GM10847 (cell line): ENCODE data around the gene NR4A3.

ENCODE experiments used
- POLR2A ChIP-seq: IDR thresholded peaks from 2 replicates; pipeline ENCODE4 v1.6.1; 2011; ENCODE audit not compliant: insufficient read length; ENCODE audit errors: extremely low read depth

The NR4A3 gene

DNA sequence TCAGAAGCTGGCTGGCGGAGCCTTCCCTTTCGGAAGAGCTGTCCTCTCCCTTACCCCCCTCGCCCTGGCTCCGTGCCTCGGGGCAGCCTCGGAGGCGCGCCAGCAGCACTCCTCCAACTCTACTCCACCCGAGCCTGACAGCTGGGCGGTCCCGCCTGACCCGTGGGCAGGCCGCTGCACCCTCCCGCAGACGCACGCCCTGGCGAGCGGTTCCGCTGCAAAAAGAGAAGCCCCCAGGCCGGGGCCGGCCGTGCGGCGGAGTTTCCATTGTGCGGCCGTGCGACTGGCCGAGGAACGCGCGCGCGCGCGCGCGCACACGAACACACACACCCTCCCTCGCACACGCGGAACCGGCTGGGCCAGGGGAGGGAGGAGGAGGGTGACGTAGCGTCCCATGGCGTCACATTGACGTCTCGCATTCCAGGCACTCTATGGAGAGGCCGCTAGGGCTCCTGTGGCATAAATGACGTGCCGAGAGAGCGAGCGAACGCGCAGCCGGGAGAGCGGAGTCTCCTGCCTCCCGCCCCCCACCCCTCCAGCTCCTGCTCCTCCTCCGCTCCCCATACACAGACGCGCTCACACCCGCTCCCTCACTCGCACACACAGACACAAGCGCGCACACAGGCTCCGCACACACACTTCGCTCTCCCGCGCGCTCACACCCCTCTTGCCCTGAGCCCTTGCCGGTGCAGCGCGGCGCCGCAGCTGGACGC lies at the start of gene NR4A3:
NR4A3 (plus strand) TSS at position 490 of the 713 bp plus-strand sequence. CDS start 6,158 bp downstream, outside the sequence.
- peak; percentile 71 for TF ChIP-seq POLR2A

- no peak for TF ChIP-seq POLR2A
Observed at GRCh38 chr9:99773468-99774138, 48.1 kb upstream of the NR4A3 start.

- TF ChIP-seq POLR2A, result no peak
Observed at GRCh38 chr9:99778308-99778707, 43.4 kb upstream of the NR4A3 start.

DNA sequence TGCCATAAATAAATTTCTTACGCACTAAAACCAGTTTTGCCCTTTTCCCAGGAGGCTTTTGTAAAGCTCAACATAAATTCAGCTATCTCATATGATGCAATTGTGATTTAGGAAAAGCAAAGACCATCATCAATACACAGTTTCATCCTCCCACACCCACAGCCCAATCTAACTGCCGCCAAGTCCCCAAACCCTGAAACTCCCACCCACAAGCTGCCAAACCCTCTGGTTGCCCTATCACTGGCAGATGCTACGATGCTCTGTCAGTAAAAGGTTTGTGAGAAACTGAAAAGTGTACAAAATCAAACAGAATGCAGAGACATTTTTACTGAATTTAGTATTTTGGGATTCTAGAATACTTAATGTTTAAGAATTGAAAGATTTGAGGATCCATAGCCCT lies 42.8 kb upstream of the NR4A3 start:
- TF ChIP-seq POLR2A, result no peak

DNA sequence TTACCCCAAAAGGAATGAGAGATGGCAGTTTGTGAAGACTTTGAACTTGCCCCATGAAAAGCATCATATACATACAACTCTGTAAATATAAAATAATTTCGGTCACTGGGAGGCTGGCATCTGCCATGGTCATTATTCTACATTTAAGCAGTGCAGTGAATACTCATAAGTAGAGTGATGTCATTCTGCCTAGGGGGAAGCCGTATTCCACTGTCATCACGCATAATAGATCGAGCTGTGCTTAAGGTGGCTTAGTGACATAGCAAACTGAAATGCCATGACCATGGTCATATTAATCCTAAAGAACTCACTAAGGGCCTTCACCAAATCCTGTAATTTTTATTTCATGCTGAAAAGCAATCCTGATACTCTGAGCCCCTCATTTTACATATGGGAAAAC lies 42.4 kb upstream of the NR4A3 start:
- no peak for TF ChIP-seq POLR2A

DNA sequence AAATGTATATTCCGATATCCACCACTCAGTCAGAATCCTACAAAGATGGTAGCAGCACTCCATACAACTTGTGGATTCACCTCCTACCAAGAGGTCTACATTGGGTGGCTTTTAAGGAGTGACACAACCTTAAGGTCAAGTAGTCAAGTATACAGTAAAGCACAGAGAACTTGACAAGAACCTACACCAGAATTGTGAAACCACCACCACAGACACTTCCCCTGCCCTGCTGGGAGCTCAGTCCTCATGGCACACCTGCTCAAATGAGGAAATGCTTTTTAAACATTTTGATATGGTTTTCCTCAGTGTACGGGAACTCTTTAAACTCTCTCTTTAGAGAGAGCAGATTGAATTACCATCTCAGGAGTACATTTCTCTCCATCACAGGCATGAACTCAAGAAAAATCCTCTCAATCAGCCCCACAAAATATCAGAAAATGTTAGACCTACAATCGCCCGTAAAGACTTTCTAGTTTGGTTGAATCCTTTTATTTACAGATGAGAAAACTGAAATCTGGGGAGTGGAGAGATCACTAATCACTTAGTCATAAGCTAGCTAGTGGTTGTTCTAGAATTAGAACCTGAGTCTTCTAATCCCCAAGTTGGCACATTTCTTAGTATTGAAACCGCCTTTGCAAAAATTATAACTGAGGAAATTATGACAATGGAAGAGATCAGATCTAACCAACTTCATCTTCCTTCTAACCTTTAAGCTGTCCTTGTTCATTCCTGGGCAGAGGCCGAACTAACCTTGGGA lies 38.5 kb upstream of the NR4A3 start:
- TF ChIP-seq POLR2A, result no peak

- no peak for TF ChIP-seq POLR2A
Observed at GRCh38 chr9:99783799-99784198, 37.9 kb upstream of the NR4A3 start.

DNA sequence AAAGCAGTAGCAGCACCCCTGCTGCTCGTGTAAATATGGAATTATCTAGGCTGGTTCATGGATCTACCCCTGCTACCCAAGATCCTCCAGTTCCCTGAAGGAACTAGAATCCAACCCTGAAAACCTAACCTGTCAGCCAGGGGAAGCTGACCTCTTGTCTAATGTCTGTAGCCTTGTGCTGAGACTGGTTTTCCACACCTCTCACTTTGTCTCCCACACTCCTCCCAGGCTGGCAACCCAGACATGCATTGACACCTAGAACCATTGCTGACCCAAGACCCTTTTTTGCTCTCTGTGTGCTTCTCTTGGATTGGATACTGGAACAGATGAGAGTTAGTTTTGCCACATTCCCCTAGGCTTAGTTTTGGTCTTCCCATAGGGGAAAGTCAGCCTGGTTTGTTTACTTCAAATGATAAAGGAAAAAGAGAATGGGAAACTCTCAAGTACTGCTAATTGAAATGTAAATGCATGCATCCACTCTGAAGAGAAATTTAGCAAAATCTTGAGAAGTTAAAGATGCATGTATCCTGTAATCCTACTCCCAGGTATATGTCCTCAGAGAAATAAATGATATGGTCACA lies 36.6 kb upstream of the NR4A3 start:
- no peak for TF ChIP-seq POLR2A

GRCh38 chr9:99787556-99787955 lies 34.1 kb upstream of the NR4A3 start:
- TF ChIP-seq POLR2A, result no peak

DNA sequence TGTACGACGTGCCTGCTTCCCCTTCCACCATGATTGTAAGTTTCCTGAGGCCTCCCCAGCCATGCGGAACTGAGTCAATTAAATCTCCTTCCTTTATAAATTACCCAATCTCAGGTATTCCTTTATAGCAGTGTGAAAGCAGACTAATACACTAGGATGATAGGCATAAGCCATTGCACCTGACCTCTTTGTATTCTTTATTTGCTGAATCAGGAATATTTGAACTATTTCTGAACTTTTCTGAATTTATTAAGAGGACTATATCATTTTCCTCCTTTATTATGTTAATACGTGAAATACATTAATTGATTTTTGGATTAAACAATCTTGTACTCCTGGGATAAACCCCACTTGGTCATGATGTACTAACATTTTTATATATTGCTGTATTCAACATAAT lies 28.2 kb upstream of the NR4A3 start:
- TF ChIP-seq POLR2A, result no peak

DNA sequence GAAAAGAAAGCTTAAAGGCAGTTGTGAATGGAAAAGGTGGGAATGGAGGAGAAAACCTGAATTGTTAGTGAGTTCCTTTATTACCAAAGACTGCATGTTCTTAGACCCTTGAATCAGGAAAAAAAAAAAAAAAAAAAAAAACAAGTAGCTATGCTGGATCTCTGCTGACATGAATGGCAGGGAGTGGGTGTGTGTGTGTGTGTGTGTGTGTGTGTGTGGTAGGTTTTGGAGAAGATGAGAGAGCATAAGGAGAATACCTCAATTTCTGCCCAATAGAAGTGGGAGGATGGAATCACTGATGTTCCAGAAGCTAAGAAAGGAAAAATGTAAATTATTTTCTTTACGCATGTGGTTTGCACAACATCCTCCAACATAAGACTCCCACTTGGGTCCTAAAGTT lies 25.5 kb upstream of the NR4A3 start:
- TF ChIP-seq POLR2A, result no peak

GRCh38 chr9:99801775-99802174 lies 19.9 kb upstream of the NR4A3 start:
- TF ChIP-seq POLR2A, result no peak

- no peak for TF ChIP-seq POLR2A
Observed at GRCh38 chr9:99803694-99804093, 18.0 kb upstream of the NR4A3 start.

DNA sequence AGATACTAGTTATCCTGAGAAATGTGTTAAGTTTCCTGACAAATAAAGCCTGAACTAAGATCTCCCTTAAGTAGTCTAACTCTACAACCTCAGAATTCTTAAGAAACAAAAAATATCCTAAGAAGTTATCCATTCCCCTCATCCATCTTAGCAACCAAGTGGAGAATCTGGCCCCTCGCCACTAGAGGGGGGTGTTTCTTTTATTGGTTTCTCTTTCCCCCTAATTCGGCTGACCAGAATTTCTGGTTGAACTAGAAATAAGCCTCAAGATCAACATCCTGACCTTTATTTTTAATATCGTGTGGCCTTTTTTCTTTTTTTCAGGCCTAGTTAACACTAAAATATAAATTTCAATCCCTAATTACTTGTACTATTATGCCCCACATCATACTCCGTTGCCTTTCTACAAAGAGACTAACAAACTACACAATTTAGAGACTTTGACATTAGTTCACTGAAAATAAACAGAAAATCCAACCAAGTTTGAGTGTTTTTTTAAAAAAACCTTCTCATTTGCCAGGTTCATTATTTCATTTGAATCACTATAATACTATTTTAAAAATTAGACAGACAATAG lies 14.3 kb upstream of the NR4A3 start:
- TF ChIP-seq POLR2A, result no peak

DNA sequence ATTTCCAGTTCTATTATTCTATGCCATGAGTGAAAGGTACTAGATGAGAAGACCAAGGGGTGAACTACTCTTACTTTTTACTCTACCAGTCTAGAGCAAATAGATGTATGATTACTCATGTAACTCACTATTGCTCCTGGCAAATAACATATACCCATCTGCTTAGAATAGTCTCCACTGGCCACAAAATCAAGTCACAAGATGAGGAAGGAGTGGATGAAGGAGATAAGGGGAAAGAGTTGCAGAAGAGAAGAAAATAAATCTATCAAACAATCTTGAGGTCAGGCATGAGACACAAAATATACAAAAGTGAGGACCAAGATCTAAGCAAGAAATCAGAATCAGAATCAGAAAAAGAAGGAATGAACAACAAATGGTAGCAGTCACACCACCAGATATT lies 13.7 kb upstream of the NR4A3 start:
- TF ChIP-seq POLR2A, result no peak

DNA sequence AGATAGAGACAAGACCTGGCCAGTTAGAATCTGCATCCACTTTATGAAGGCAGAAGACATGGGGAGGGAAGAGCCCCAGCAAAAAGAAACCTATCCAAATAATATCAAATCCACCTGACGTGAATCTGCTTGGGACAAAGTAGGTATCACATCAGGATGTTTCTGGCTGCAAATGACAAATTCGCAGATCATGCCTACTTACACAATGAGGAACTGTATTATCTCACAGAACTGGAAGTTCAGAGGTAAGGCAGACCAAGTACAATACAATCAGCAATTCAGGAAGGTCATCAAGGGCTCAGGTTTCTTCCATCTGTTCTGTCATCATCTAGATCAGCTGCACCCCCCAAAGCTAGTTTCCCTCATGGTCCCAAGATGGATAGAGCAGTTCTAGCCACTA lies 13.2 kb upstream of the NR4A3 start:
- no peak for TF ChIP-seq POLR2A
